Esophagus mucosa (tissue), 1 donor: ENCODE results near the gene NPEPL1. TPM values are rescaled to one million over a fixed set of nuclear protein-coding genes. Genes with fewer than 3 reads are reported as not detected.

Experiments
- ATAC-seq: fragments of 200-7000 bp; cut with Tn5 transposase; one replicate; pipeline ENCODE4 v1.9.1; 2020
- total RNA-seq: library from RNA; stranded (reverse); gene quantifications from one replicate; pipeline ENCODE4 v1.2.4, GENCODE V29; 2023
- donor health status: DM: yes; HTN: yes; CAD: no.

Gene NPEPL1
- total RNA-seq, 1 donor from 2014 or later, result 21.9 TPM

DNA sequence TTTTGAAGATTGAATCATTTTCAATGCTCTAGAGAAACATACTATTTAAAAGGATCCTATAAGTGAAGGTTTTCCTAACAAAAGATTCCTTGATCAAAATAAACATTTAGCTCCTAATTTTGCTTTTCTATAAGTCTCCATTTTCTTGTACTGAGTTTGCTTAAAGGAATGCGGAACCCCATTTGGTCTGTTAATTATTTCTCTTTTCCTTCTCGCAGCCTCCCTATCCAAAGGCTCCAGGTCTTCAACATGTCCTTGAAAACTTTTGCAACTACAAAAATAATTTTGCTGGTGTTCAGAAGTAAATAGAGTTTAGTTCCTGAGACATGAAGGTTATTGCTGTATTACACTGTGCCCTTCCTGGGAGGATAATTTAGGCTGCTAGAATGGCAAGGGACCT is 8.3 kb upstream of the NPEPL1 start:
- no peak for ATAC-seq

- ATAC-seq, result no peak
These were observed 6.6 kb upstream of the NPEPL1 start for GRCh38 chr20:58685988-58686387.

GRCh38 chr20:58688414-58688813 is 4.2 kb upstream of the NPEPL1 start:
- ATAC-seq, result no peak

GRCh38 chr20:58688840-58689239 is 3.8 kb upstream of the NPEPL1 start:
- ATAC-seq, result no peak

GRCh38 chr20:58690396-58691135 is 2.0 kb upstream of the NPEPL1 start:
- no peak for ATAC-seq

GRCh38 chr20:58691773-58692578 is 624 bp upstream of the NPEPL1 start:
- ATAC-seq, result peak; percentile 13

GRCh38 chr20:58693226-58694006 is 816 bp downstream of the NPEPL1 start:
- ATAC-seq, result peak; percentile 5

GRCh38 chr20:58694241-58695083 is 1.9 kb downstream of the NPEPL1 start:
- no peak for ATAC-seq

DNA sequence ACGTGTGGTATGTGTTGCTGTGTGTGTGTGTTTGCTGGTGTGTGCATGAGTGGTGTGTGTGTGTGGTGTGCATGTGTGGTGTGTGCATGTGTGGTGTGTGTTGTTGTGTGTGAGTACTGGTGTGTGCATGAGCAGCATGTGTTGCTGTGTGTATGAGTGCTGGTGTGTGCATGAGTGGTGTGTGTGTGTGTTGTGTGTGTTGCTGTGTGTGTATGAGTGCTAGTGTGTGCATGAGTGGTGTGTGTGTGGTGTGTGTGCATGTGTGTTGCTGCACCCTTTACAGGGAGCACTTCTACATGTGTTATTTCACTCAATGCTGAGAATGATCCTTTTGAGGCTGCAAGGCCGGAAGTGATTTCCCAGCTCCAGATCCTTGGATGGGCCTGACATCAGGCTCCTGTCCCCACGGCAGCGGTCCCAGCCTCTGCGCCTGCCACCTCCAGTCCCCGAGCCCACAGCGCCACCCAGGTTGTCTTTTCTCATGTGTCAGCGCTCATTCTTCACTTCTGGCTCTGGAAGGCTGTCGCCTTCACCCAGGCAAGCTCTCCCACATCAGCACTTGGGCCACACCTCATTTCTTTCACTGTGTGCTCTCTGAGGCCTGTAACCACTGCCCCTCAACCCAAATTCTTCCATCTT is 2.6 kb downstream of the NPEPL1 start:
- ATAC-seq, result no peak

DNA sequence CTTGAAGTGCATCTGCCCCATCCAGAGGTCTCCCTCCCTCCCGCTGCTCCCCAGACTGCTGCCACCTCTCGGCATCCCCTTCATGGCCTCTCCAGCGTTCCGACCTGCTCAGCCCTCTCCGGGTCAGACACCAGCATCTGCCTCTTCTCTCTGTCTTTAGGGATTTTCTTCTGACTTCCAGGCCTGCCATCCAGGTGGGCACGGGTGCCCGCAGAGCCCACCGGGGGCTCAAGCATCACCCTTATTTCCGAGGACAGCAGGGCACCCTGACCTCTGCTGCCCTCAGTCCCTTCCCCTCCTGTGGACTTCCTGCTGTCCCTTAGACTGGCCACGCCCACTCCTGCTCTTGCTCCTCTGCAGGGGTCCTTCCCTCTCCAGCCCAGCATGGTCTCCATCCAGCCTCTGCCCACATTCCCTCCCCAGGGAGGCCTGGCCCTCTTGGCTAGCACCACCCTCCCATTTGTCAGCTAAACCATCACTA is 3.3 kb downstream of the NPEPL1 start:
- no peak for ATAC-seq

DNA sequence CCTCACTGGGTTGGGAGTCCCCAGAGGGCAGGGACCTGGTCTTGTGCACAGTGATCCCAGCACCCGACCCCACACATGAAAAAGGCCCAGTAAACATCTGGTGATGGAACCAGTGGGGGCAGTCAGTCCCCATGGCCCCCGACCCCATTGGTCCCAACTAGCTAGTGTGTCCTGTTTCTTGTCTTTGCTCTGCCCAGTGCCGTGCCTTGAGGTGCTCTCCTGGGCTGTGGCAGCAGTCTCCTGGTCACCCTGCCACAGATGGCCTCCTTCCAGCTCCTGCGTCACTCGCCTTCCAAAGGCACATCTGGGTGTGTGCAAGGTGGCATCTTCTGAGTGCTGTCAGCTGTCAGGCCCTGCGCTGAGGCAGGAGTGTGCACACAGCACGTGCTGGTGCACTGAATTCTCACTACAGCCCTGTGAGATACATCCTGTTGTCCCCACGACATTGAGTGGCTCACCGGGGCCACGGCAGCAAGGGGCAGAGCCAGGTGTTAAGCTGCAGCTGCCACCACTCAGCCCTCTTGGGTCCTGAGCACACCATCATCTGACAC is 3.9 kb downstream of the NPEPL1 start:
- no peak for ATAC-seq

GRCh38 chr20:58697201-58697866 is 4.7 kb downstream of the NPEPL1 start:
- ATAC-seq, result no peak

- no peak for ATAC-seq
These were observed 5.5 kb downstream of the NPEPL1 start for GRCh38 chr20:58697867-58698703.

DNA sequence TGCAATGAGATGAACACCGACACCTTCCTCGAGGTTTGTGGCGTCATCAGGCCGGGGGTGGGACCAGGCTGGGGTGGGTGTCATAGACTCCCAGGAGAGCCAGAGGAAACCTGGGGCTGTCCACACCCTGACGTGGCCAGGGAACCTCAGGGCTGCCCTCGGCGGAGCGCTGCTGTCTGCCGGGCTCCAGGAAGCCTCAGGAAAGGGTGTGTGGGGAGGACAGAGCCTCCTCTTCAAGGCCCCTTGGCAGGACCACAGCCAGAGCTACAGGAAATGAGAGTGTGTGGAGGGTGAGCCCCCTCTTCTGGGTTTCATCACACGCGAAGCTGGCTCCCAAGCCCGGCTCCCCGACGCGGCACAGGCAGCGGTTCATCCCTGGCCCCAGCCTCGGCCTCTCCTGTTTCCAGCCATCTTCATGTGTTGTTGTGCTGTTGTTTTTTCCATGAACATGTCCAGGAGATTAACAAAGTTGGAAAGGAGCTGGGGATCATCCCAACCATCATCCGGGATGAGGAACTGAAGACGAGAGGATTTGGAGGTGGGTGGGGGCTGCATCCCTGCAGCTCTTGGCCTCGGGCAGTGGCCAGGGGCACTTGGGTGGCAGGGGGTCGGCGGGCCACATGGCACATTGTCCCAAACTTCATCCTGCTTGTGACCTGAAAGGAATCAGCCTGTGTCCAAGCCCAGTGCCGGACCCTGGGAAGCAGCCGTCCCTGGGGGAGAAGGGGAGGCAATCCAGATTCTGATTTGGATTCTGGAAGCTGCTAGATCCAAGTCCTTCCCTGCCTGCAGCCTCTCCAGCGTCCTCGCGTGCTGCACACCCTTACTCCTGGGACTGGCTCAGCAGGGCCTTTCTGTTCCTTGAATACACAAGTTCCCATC is 6.4 kb downstream of the NPEPL1 start:
- no peak for ATAC-seq

GRCh38 chr20:58699623-58700107 is 7.1 kb downstream of the NPEPL1 start:
- ATAC-seq, result no peak

GRCh38 chr20:58700121-58700821 is 7.7 kb downstream of the NPEPL1 start:
- no peak for ATAC-seq

GRCh38 chr20:58700823-58701222 is 8.2 kb downstream of the NPEPL1 start:
- no peak for ATAC-seq
